ENCODE results near the gene UBR4. TPM values are rescaled to one million over a fixed set of nuclear protein-coding genes. Genes with fewer than 3 reads are reported as not detected.

Gene UBR4
- total and polyA plus RNA-seq, 2 experiments from 2014 or later, result 111 to 230 TPM

DNA sequence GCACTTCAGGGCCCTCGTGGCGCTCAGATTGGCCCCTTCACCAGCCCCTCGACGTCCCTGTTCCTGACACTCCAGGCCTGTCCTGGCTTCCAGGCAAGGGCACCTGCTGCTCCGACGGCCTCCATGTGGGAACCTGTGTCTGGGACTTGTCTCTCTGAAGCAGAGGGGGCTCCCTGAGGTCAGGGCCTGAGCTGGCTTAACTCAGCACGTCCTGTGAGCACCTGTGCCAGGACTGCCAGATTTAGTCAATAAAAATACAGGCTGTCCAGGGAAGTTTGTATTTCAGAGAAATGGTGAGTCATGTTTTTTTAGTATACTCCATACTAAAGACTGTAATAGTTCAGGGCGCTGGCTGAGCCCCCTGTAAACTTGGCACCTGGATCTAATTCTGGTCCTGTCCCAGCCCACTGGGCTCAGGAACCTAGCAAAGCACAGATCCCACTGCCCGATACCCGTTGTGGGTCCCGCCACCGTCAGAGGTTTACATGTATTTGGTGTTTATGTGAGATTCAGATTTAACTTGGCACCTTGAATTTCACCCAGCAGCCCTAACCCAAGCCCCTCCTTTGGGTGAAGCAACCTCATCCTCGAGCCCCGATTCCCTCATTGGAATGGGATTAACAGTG, 143.7 kb downstream of the UBR4 start (continued):
- TF ChIP-seq, protein P1, sequence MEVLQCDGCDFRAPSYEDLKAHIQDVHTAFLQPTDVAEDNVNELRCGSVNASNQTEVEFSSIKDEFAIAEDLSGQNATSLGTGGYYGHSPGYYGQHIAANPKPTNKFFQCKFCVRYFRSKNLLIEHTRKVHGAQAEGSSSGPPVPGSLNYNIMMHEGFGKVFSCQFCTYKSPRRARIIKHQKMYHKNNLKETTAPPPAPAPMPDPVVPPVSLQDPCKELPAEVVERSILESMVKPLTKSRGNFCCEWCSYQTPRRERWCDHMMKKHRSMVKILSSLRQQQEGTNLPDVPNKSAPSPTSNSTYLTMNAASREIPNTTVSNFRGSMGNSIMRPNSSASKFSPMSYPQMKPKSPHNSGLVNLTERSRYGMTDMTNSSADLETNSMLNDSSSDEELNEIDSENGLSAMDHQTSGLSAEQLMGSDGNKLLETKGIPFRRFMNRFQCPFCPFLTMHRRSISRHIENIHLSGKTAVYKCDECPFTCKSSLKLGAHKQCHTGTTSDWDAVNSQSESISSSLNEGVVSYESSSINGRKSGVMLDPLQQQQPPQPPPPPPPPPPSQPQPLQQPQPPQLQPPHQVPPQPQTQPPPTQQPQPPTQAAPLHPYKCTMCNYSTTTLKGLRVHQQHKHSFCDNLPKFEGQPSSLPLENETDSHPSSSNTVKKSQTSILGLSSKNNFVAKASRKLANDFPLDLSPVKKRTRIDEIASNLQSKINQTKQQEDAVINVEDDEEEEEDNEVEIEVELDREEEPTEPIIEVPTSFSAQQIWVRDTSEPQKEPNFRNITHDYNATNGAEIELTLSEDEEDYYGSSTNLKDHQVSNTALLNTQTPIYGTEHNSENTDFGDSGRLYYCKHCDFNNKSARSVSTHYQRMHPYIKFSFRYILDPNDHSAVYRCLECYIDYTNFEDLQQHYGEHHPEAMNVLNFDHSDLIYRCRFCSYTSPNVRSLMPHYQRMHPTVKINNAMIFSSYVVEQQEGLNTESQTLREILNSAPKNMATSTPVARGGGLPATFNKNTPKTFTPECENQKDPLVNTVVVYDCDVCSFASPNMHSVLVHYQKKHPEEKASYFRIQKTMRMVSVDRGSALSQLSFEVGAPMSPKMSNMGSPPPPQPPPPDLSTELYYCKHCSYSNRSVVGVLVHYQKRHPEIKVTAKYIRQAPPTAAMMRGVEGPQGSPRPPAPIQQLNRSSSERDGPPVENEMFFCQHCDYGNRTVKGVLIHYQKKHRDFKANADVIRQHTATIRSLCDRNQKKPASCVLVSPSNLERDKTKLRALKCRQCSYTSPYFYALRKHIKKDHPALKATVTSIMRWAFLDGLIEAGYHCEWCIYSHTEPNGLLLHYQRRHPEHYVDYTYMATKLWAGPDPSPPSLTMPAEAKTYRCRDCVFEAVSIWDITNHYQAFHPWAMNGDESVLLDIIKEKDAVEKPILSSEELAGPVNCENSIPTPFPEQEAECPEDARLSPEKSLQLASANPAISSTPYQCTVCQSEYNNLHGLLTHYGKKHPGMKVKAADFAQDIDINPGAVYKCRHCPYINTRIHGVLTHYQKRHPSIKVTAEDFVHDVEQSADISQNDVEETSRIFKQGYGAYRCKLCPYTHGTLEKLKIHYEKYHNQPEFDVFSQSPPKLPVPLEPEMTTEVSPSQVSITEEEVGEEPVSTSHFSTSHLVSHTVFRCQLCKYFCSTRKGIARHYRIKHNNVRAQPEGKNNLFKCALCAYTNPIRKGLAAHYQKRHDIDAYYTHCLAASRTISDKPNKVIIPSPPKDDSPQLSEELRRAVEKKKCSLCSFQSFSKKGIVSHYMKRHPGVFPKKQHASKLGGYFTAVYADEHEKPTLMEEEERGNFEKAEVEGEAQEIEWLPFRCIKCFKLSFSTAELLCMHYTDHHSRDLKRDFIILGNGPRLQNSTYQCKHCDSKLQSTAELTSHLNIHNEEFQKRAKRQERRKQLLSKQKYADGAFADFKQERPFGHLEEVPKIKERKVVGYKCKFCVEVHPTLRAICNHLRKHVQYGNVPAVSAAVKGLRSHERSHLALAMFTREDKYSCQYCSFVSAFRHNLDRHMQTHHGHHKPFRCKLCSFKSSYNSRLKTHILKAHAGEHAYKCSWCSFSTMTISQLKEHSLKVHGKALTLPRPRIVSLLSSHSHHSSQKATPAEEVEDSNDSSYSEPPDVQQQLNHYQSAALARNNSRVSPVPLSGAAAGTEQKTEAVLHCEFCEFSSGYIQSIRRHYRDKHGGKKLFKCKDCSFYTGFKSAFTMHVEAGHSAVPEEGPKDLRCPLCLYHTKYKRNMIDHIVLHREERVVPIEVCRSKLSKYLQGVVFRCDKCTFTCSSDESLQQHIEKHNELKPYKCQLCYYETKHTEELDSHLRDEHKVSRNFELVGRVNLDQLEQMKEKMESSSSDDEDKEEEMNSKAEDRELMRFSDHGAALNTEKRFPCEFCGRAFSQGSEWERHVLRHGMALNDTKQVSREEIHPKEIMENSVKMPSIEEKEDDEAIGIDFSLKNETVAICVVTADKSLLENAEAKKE (CRISPR knock-in tag; IDR thresholded peaks at IDR 0.05), result no peak
- TF ChIP-seq STAT1 (IDR thresholded peaks at IDR 0.05; ENCODE audit: unreplicated experiment), result no peak
- TF ChIP-seq ZNF114 (CRISPR knock-in tag; IDR thresholded peaks at IDR 0.05), result no peak
- TF ChIP-seq, protein P2, sequence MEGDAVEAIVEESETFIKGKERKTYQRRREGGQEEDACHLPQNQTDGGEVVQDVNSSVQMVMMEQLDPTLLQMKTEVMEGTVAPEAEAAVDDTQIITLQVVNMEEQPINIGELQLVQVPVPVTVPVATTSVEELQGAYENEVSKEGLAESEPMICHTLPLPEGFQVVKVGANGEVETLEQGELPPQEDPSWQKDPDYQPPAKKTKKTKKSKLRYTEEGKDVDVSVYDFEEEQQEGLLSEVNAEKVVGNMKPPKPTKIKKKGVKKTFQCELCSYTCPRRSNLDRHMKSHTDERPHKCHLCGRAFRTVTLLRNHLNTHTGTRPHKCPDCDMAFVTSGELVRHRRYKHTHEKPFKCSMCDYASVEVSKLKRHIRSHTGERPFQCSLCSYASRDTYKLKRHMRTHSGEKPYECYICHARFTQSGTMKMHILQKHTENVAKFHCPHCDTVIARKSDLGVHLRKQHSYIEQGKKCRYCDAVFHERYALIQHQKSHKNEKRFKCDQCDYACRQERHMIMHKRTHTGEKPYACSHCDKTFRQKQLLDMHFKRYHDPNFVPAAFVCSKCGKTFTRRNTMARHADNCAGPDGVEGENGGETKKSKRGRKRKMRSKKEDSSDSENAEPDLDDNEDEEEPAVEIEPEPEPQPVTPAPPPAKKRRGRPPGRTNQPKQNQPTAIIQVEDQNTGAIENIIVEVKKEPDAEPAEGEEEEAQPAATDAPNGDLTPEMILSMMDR (conservative IDR thresholded peaks at IDR 0.05; ENCODE audit: low read depth in 2 of 2), result no peak
- no peak for TF ChIP-seq NANOG (IDR thresholded peaks at IDR 0.05; ENCODE audit: borderline replicate concordance)
- no peak for TF ChIP-seq ZNF331 (CRISPR knock-in tag; IDR thresholded peaks at IDR 0.05; ENCODE audit: low read depth)
- TF ChIP-seq JUNB (IDR thresholded peaks at IDR 0.05; ENCODE audit: unreplicated experiment), result no peak
- no peak for TF ChIP-seq EZH2phosphoT487 (IDR thresholded peaks at IDR 0.05; ENCODE audit: unreplicated experiment)
- TF ChIP-seq POLR2AphosphoS5 (IDR thresholded peaks at IDR 0.05; ENCODE audit: low read depth), result no peak

Measured in GM23338 (cell line).